ENCODE results near the gene HNRNPAB. TPM values are rescaled to one million over a fixed set of nuclear protein-coding genes. Genes with fewer than 3 reads are reported as not detected.
"Not testable (repeated sequence)": the region's sequence is repeated elsewhere in the genome, so short reads cannot be mapped to it uniquely, and the experiment has no call there.

HNRNPAB gene
- total RNA-seq, 1 donor from 2014 or later = 67.4 TPM

DNA sequence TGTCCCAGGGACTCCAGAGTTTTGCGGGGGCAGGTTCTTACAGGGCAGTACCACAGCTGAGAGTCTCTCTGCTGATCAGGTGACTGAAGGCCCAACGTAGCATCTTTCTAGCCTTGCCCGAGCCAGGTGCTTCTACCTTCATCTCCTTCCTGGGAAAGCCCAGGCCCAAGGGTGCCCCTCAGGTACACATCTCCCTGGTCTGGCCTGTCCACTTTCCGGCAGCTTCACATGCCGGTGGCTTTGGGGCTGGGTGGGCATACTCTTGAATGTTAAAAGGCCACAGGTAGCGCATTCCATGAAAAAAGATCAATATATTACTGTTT is 33.9 kb downstream of the HNRNPAB start:
- TF ChIP-seq, protein P1, sequence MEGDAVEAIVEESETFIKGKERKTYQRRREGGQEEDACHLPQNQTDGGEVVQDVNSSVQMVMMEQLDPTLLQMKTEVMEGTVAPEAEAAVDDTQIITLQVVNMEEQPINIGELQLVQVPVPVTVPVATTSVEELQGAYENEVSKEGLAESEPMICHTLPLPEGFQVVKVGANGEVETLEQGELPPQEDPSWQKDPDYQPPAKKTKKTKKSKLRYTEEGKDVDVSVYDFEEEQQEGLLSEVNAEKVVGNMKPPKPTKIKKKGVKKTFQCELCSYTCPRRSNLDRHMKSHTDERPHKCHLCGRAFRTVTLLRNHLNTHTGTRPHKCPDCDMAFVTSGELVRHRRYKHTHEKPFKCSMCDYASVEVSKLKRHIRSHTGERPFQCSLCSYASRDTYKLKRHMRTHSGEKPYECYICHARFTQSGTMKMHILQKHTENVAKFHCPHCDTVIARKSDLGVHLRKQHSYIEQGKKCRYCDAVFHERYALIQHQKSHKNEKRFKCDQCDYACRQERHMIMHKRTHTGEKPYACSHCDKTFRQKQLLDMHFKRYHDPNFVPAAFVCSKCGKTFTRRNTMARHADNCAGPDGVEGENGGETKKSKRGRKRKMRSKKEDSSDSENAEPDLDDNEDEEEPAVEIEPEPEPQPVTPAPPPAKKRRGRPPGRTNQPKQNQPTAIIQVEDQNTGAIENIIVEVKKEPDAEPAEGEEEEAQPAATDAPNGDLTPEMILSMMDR (IDR thresholded peaks at IDR 0.05; ENCODE audit: insufficient read depth, low read length, severe bottlenecking) = no peak
- DNase-seq (ENCODE audit: low read depth) = no peak
- no peak for FAIRE-seq
- no peak overlapping the region for H3K4me3 ChIP-seq (ENCODE audit: low read depth, low read length)
- H3K36me3 ChIP-seq (ENCODE audit: control insufficient read depth, insufficient read depth, low read length) = no peaks in the 10 kb centered on the region
- H3K27me3 ChIP-seq (ENCODE audit: control insufficient read depth, insufficient read depth, low read length) = no peaks in the 10 kb centered on the region

DNA sequence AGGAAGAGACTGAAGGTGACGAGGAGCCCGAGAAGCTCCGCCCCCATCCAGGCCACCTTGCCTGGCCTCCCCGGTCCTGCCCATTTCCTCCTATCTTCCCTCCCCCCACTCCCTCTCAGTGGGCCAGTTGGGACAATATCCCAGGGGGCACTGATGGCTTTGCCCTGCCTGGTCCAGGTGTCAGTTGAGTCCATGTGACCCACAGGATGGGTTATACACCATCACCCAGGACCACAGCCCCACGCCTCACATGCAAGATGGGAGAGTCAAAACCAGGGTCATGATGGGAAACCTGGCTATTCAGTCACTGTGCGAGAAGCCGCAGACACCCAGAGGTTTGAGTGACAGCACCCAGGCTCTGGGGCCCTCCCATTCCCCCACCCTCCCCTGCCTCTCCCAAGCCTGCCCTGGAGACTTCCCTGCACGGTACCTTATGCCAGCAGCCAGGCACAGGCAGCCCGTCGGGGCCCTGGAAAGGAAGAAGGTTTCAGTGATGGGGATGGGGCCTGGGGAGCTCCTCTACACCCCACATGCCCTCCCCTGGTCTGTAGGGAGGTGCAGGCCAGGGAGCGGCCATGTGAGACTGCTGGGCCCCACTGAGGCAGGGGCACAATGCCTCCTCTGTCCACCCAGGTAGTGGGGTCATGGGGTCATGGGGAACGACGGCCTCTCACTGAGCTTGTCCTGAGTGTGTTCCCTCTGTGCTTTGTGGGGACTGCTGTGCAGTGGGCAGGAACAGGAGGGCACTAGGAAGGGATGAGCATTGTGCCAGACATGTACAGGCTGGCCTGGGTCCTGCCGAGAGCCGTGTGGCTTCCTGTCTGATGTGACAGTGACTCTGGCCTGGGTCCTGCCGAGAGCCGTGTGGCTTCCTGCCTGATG is 34.6 kb downstream of the HNRNPAB start:
- FAIRE-seq (no peak), DNase-seq (ENCODE audit: low read depth) (no peak)
- Histone ChIP-seq H3K27me3 (ENCODE audit: control insufficient read depth, insufficient read depth, low read length) (no peaks in the 10 kb centered on the region), H3K4me3 (ENCODE audit: low read depth, low read length) (no peak overlapping the region), H3K36me3 (ENCODE audit: control insufficient read depth, insufficient read depth, low read length) (no peaks in the 10 kb centered on the region)
- TF ChIP-seq, protein P1 (IDR thresholded peaks at IDR 0.05; ENCODE audit: insufficient read depth, low read length, severe bottlenecking) = no peak

DNA sequence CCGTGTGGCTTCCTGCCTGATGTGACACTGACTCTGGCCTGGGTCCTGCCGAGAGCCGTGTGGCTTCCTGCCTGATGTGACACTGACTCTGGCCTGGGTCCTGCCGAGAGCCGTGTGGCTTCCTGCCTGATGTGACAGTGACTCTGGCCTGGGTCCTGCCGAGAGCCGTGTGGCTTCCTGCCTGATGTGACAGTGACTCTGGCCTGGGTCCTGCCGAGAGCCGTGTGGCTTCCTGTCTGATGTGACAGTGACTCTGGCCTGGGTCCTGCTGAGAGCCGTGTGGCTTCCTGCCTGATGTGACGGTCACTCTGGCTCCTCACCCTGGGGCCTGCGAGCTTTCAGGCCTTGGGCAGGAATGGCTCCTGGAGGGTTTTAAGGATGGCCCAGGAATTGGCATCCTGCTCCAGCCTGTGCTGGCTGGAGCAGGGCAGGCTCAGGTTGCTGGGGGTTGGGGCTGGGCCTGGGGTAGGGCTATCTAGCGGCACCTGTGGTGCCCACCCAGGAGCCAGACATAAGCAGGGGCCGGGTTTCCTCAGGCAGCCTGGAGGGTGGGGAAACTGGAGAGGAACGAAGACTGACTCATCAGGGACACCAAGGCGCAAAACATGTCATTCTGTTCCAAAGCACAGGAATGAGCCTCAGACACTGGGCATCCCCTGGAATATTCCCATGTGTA is 35.4 kb downstream of the HNRNPAB start:
- FAIRE-seq; H3K4me3 ChIP-seq (ENCODE audit: low read depth, low read length); H3K36me3 ChIP-seq (ENCODE audit: control insufficient read depth, insufficient read depth, low read length); DNase-seq (ENCODE audit: low read depth); H3K27me3 ChIP-seq (ENCODE audit: control insufficient read depth, insufficient read depth, low read length): not testable (repeated sequence)

DNA sequence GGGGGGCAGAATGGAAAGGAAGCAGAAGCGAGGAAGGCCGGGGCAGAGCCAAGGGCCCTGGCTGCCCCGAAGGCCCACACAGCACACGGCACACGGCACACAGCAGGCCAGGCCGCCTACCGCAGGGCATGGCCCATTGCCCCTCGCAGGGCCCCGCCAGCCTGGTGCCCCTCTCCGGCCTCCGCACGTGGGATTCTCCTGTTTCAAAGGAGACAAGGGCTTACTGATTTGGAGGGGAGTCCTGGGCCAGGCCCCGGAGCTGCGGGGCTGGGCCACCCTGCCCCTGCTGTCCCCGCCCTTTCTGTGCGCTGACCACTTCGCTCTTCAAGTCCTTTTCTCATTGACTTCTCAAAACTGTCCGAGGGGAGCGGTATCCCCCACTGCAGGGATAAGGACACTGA is 36.0 kb downstream of the HNRNPAB start:
- Histone ChIP-seq H3K4me3 (ENCODE audit: low read depth, low read length) (no peak overlapping the region), H3K36me3 (ENCODE audit: control insufficient read depth, insufficient read depth, low read length) (no peaks in the 10 kb centered on the region), H3K27me3 (ENCODE audit: control insufficient read depth, insufficient read depth, low read length) (no peaks in the 10 kb centered on the region)
- FAIRE-seq = no peak
- TF ChIP-seq, protein P1 (IDR thresholded peaks at IDR 0.05; ENCODE audit: insufficient read depth, low read length, severe bottlenecking) = no peak
- no peak for DNase-seq (ENCODE audit: low read depth)

DNA sequence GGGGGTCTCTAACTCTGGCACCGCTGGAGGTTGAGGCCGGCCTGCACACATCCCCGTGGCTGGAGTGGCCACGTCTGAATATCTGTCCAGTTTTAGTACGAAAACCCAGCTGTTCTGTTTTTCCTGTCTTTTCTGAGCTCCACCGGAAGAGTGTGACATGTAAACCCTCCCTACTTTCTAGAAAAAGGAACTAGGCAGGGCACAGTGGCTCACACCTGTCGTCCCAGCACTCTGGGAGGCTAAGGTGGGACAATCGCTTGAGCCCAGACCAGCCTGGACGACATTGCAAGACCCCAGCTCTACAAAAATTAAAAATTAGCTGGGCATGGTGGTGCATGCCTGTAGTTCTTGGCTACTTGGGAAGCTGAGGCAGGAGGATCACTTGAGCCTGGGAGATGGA is 36.4 kb downstream of the HNRNPAB start:
- TF ChIP-seq, protein P1 (IDR thresholded peaks at IDR 0.05; ENCODE audit: insufficient read depth, low read length, severe bottlenecking) = no peak
- Histone ChIP-seq H3K4me3 (ENCODE audit: low read depth, low read length) (no peak overlapping the region), H3K27me3 (ENCODE audit: control insufficient read depth, insufficient read depth, low read length) (no peaks in the 10 kb centered on the region), H3K36me3 (ENCODE audit: control insufficient read depth, insufficient read depth, low read length) (no peaks in the 10 kb centered on the region)
- no peak for FAIRE-seq
- DNase-seq (ENCODE audit: low read depth) = no peak

DNA sequence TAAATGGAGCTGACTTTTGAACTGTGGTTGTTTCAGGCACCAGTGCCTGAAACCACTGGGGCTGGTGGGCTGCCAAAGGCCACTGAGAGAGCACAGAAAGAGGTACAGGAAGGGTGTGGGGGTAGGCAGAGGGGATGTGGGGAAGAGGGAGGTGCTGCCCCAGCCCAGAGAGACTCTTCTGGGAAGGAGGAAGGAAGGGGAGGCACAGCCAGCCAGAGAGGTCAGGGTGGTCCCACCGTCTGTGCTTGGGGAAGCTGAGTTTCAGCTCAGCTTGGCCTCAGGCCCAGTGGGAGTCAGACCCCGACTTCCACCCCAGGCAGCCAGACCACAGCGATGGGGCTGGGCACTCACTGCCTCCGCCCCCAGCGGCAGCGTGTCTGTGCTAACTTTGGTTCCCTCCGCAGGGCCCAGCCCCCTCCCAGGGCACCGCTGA is 36.9 kb downstream of the HNRNPAB start:
- Histone ChIP-seq H3K27me3 (ENCODE audit: control insufficient read depth, insufficient read depth, low read length) (no peaks in the 10 kb centered on the region), H3K36me3 (ENCODE audit: control insufficient read depth, insufficient read depth, low read length) (no peaks in the 10 kb centered on the region)
- DNase-seq (ENCODE audit: low read depth) = no peak

More for the DNA sequence above, 36.9 kb downstream of the HNRNPAB start:
- H3K4me3 ChIP-seq (ENCODE audit: low read depth, low read length) = no peak overlapping the region
- TF ChIP-seq, protein P1 (IDR thresholded peaks at IDR 0.05; ENCODE audit: insufficient read depth, low read length, severe bottlenecking) = no peak
- FAIRE-seq = no peak
